Smooth muscle cell (in vitro differentiated cells): ENCODE results near the gene IKZF4. TPM values are rescaled to one million over a fixed set of nuclear protein-coding genes. Genes with fewer than 3 reads are reported as not detected.

Experiments
- DNase-seq: peaks from one replicate; lab custom pipeline; 2025; ENCODE audit not compliant: unreplicated experiment; lab: John Stamatoyannopoulos, UW
- H2AFZ ChIP-seq: fragments of 200-600 bp; sonication (generic); 2 replicates; pipeline ENCODE4 v1.6.0; 2016; ENCODE audit warnings: antibody characterized with exemption, low read depth, mild to moderate bottlenecking
- H3F3A ChIP-seq: fragments of 200-600 bp; sonication (generic); 2 replicates; pipeline ENCODE4 v1.6.0; 2017; ENCODE audit warnings: antibody characterized with exemption, low read depth
- H3K27ac ChIP-seq: fragments of 200-600 bp; sonication (generic); 2 replicates; pipeline ENCODE4 v1.5.1; 2016; ENCODE audit warnings: low read depth, mild to moderate bottlenecking
- H3K27me3 ChIP-seq: fragments of 200-600 bp; sonication (generic); 2 replicates; pipeline ENCODE4 v1.6.1; 2016; ENCODE audit warnings: low read depth, mild to moderate bottlenecking
- H3K36me3 ChIP-seq: fragments of 200-600 bp; sonication (generic); 2 replicates; pipeline ENCODE4 v1.5.1; 2016; ENCODE audit warnings: low read depth
- H3K4me1 ChIP-seq: fragments of 200-600 bp; sonication (generic); 2 replicates; pipeline ENCODE4 v1.5.1; 2016; ENCODE audit warnings: low read depth
- H3K4me2 ChIP-seq: fragments of 200-600 bp; sonication (generic); 2 replicates; pipeline ENCODE4 v1.6.0; 2016; ENCODE audit warnings: mild to moderate bottlenecking
- H3K4me3 ChIP-seq: fragments of 200-600 bp; sonication (generic); 2 replicates; pipeline ENCODE4 v1.5.1; 2016; ENCODE audit warnings: mild to moderate bottlenecking
- H3K79me2 ChIP-seq: fragments of 200-600 bp; sonication (generic); 2 replicates; pipeline ENCODE4 v1.6.0; 2016; ENCODE audit warnings: low read depth, mild to moderate bottlenecking
- H3K9ac ChIP-seq: fragments of 200-600 bp; sonication (generic); 2 replicates; pipeline ENCODE4 v1.6.0; 2016; ENCODE audit warnings: low read depth
- H3K9me3 ChIP-seq: fragments of 200-600 bp; sonication (generic); replicated peaks from 2 replicates; pipeline ENCODE4 v1.5.1; 2016; ENCODE audit warnings: low read depth
- H4K20me1 ChIP-seq: fragments of 200-600 bp; sonication (generic); 2 replicates; pipeline ENCODE4 v1.6.0; 2016; ENCODE audit warnings: low read depth
- WGBS: methylation state at CpG from one replicate; pipeline ENCODE4 v1.1.7; 2016; ENCODE audit warnings: low lambda C conversion rate; 5-methylcytosine and 5-hydroxymethylcytosine counted together
- polyA plus RNA-seq: library from polyadenylated mRNA; unstranded; fragments of >200 nt; fragmentation: Nextera tagmentation; extraction: Ambion mirVana; gene quantifications from 2 replicates; pipeline ENCODE4 v1.2.1, GENCODE V29; 2016
- total RNA-seq: library from RNA; depleted of rRNA; stranded (reverse); fragments of >200 nt; gene quantifications from 2 replicates; pipeline ENCODE4 v1.2.3, GENCODE V29; 2014
- TF ChIP-seq, protein P1 (sequence below): fragments of 200-600 bp; sonication (generic); IDR thresholded peaks from 2 replicates; pipeline ENCODE4 v1.5.1; 2017; ENCODE audit warnings: borderline replicate concordance, mild to moderate bottlenecking, antibody characterized with exemption; ENCODE audit not compliant: insufficient read depth, poor library complexity, severe bottlenecking

IKZF4 gene
- 3.9 and 4.2 TPM in 2 replicates for total RNA-seq
- polyA plus RNA-seq = 5.4 and 6.8 TPM in 2 replicates

- Histone ChIP-seq H3K4me1 (peaks cover 24% of the 10 kb centered on the region), H3K4me2 (peak within 1 kb of the TSS; percentile 86)
These were observed at the start of gene IKZF4 for GRCh38 chr12:56020423-56021184. TSS of gene IKZF4 (plus strand) at chr12:56021043. CDS start at chr12:56021494, 451 bp downstream.

GRCh38 chr12:55972042-55972441, 48.8 kb upstream of the IKZF4 start:
- Histone ChIP-seq H3K36me3 (no peaks in the 10 kb centered on the region), H3K27me3 (no peaks in the 10 kb centered on the region), H3K4me3 (peak overlapping the region; percentile 77), H4K20me1 (peaks cover 12% of the 10 kb centered on the region), H3K9ac (peak overlapping the region; percentile 89), H3K79me2 (peaks cover 51% of the 10 kb centered on the region), H3K4me2 (peak overlapping the region; percentile 87), H3K4me1 (peaks cover 9% of the 10 kb centered on the region), H3K27ac (peak overlapping the region; percentile 93), H2AFZ (no peak overlapping the region), H3F3A (peaks cover 8% of the 10 kb centered on the region), H3K9me3 (no peaks in the 10 kb centered on the region)
- TF ChIP-seq, protein P1, sequence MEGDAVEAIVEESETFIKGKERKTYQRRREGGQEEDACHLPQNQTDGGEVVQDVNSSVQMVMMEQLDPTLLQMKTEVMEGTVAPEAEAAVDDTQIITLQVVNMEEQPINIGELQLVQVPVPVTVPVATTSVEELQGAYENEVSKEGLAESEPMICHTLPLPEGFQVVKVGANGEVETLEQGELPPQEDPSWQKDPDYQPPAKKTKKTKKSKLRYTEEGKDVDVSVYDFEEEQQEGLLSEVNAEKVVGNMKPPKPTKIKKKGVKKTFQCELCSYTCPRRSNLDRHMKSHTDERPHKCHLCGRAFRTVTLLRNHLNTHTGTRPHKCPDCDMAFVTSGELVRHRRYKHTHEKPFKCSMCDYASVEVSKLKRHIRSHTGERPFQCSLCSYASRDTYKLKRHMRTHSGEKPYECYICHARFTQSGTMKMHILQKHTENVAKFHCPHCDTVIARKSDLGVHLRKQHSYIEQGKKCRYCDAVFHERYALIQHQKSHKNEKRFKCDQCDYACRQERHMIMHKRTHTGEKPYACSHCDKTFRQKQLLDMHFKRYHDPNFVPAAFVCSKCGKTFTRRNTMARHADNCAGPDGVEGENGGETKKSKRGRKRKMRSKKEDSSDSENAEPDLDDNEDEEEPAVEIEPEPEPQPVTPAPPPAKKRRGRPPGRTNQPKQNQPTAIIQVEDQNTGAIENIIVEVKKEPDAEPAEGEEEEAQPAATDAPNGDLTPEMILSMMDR = no peak
- 68% methylated on average over 3 of the region's 3 CpGs for WGBS
- no peak for DNase-seq

More at GRCh38 chr12:56020423-56021184, at the start of gene IKZF4:
- Histone ChIP-seq H3K27ac (peak within 1 kb of the TSS; percentile 69), H3K36me3 (no peaks in the 10 kb centered on the region), H3K9ac (peak within 1 kb of the TSS; percentile 28), H4K20me1 (no peaks in the 10 kb centered on the region), H2AFZ (peak within 1 kb of the TSS; percentile 21), H3K79me2 (peaks cover 19% of the 10 kb centered on the region), H3K4me3 (peak within 1 kb of the TSS; percentile 50), H3K27me3 (no peaks in the 10 kb centered on the region), H3F3A (peaks cover 8% of the 10 kb centered on the region), H3K9me3 (no peaks in the 10 kb centered on the region)
- DNase-seq = peak; percentile 20
- TF ChIP-seq, protein P1 = no peak
- WGBS = 9% methylated on average over 8 of the region's 10 CpGs

DNA sequence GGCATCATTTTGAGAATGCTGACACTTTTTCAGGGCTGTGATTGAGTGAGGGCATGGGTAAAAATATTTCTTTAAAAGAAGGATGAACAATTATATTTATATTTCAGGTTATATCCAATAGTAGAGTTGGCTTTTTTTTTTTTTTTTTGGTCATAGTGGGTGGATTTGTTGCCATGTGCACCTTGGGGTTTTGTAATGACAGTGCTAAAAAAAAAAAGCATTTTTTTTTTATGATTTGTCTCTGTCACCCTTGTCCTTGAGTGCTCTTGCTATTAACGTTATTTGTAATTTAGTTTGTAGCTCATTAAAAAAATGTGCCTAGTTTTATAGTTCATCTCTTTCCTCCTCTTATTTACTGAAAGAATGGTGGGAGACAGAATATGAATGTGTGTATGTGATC, 48.4 kb upstream of the IKZF4 start:
- Histone ChIP-seq H3F3A (peaks cover 8% of the 10 kb centered on the region), H3K4me1 (peaks cover 9% of the 10 kb centered on the region), H3K9ac (peak overlapping the region; percentile 89), H4K20me1 (peaks cover 16% of the 10 kb centered on the region), H3K9me3 (no peaks in the 10 kb centered on the region), H3K4me2 (peak overlapping the region; percentile 87), H2AFZ (no peak overlapping the region), H3K36me3 (no peaks in the 10 kb centered on the region), H3K27me3 (no peaks in the 10 kb centered on the region), H3K4me3 (peak overlapping the region; percentile 77), H3K27ac (peak overlapping the region; percentile 93), H3K79me2 (peaks cover 51% of the 10 kb centered on the region)
- no peak for DNase-seq
- 89% methylated on average over 1 of the region's 1 CpG for WGBS
- TF ChIP-seq, protein P1 = no peak
